WTC11 (cell line): ENCODE results near the gene SENP8.

Experiments
- SMAD3 ChIP-seq: sonication (generic); formaldehyde crosslinking; IDR thresholded peaks from 2 replicates; pipeline ENCODE4 v1.8.0; 2022; ENCODE audit warnings: missing genetic modification reagents, mild to moderate bottlenecking, borderline replicate concordance
- SP1 ChIP-seq: sonication (generic); formaldehyde crosslinking; conservative IDR thresholded peaks from 2 replicates; pipeline ENCODE4 v1.8.1; 2022; ENCODE audit warnings: missing genetic modification reagents

DNA sequence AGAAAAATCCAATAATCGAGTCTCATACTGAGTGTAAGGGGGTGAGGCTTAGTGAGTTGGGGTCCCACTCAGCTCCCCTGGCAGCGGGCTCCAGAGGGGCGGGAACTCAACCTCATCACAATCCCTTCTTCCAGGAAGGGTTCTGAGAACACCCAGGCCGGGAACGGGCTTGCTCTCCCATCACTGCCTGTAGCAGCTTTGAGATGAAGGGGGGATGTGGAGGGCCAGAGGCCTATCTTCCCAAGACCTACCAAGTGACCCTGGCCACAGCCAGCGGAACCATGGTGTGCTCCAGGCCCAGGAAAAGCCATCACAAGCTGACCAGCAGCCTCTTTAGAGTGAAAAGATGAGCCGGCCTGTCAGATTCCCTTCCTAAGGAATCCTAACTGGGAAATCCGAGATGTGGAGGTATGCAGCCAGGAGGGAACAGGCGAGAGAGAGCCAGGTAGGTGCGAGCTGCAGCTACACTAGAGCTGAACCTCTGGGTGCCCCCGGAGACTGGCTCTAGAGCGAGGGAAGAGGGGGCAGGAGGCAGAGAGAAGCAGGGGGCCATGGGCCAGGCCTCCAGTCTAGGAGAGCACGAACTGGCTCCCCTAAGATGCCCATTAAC lies 60.9 kb downstream of the SENP8 start:
- TF ChIP-seq SP1 (CRISPR knock-in tag): no peak
- no peak for TF ChIP-seq SMAD3
